D341Med (cell line): ENCODE data around the gene OLFM2.
A peak's percentile ranks its signal among the peaks of the same experiment; 100 is the strongest.

Experiments
- DNase-seq: peaks from one replicate; pipeline ENCODE4 v3.0.0; 2012; ENCODE audit warnings: low spot score

The OLFM2 gene

GRCh38 chr19:9906475-9907087 is 29.7 kb downstream of the OLFM2 start:
- peak; percentile 52 for DNase-seq

GRCh38 chr19:9903336-9903735 is 33.0 kb downstream of the OLFM2 start:
- no peak for DNase-seq

- DNase-seq, result peak; percentile 13
Measured at GRCh38 chr19:9901642-9902041, 34.7 kb downstream of the OLFM2 start.

GRCh38 chr19:9901020-9901419 is 35.3 kb downstream of the OLFM2 start:
- no peak for DNase-seq

- DNase-seq, result peak; percentile 8
Measured at GRCh38 chr19:9891609-9892373, 44.5 kb downstream of the OLFM2 start.

GRCh38 chr19:9885077-9885552 is 51.2 kb downstream of the OLFM2 start:
- DNase-seq, result peak; percentile 79

GRCh38 chr19:9883764-9884163 is 52.6 kb downstream of the OLFM2 start:
- no peak for DNase-seq

GRCh38 chr19:9883231-9883758 is 53.0 kb downstream of the OLFM2 start:
- peak; percentile 86 for DNase-seq

- DNase-seq, result peak; percentile 64
Measured at GRCh38 chr19:9881720-9882119, 54.6 kb downstream of the OLFM2 start.

- no peak for DNase-seq
Measured at GRCh38 chr19:9878511-9879196, 57.7 kb downstream of the OLFM2 start.

GRCh38 chr19:9877780-9878510 is 58.4 kb downstream of the OLFM2 start:
- no peak for DNase-seq

- no peak for DNase-seq
Measured at GRCh38 chr19:9875796-9876195, 60.5 kb downstream of the OLFM2 start.

GRCh38 chr19:9875031-9875627 is 61.2 kb downstream of the OLFM2 start:
- DNase-seq, result no peak

- no peak for DNase-seq
Measured at GRCh38 chr19:9872618-9873242, 63.6 kb downstream of the OLFM2 start.

- no peak for DNase-seq
Measured at GRCh38 chr19:9871626-9872338, 64.5 kb downstream of the OLFM2 start.

- DNase-seq, result no peak
Measured at GRCh38 chr19:9868983-9869617, 67.2 kb downstream of the OLFM2 start.

- peak; percentile 71 for DNase-seq
Measured at GRCh38 chr19:9865732-9866501, 70.4 kb downstream of the OLFM2 start.

GRCh38 chr19:9863759-9864158 is 72.6 kb downstream of the OLFM2 start:
- no peak for DNase-seq

GRCh38 chr19:9862938-9863337 is 73.4 kb downstream of the OLFM2 start:
- DNase-seq, result no peak
